Heart left ventricle (tissue), 16 donors: ENCODE data around the gene KIRREL3. TPM values are rescaled to one million over a fixed set of nuclear protein-coding genes. Genes with fewer than 3 reads are reported as not detected.

ENCODE experiments used
- ATAC-seq, 4 donors: fragments of 200-7000 bp; cut with Tn5 transposase; one replicate each; pipeline ENCODE4 v1.9.1; 2020 to 2022; ENCODE audit warnings: moderate library complexity in 4 of 4, mild to moderate bottlenecking in 3 of 4, moderate number of reproducible peaks in 1 of 4
- DNase-seq, 5 donors: peaks; one replicate each; pipeline ENCODE4 v3.0.0-alpha.2; 2020
- H3K27ac ChIP-seq, 12 donors: fragments of 200-600 bp; sonication (generic) in 4 of 12; one replicate each; pipeline versions ENCODE4 v1.5.0 to v1.8.0; 2016 to 2022; ENCODE audit warnings: mild to moderate bottlenecking in 2 of 12
- H3K27me3 ChIP-seq, 9 donors: fragments of 200-600 bp; sonication (generic) in 2 of 9; one replicate each; pipeline versions ENCODE4 v1.5.1 to v1.8.0; 2016 to 2022; ENCODE audit warnings: mild to moderate bottlenecking in 3 of 9
- H3K36me3 ChIP-seq, 9 donors: fragments of 200-600 bp; sonication (generic) in 2 of 9; one replicate each; pipeline versions ENCODE4 v1.5.0 to v1.8.0; 2018 to 2022; ENCODE audit warnings: mild to moderate bottlenecking in 2 of 9
- H3K4me1 ChIP-seq, 12 donors: fragments of 200-600 bp; sonication (generic) in 4 of 12; one replicate each; pipeline versions ENCODE4 v1.5.0 to v1.8.0; 2016 to 2022; ENCODE audit warnings: mild to moderate bottlenecking in 3 of 12
- H3K4me3 ChIP-seq, 12 donors: fragments of 200-600 bp; sonication (generic) in 4 of 12; one replicate each; pipeline versions ENCODE4 v1.5.0 to v1.8.0; 2017 to 2022; ENCODE audit warnings: mild to moderate bottlenecking in 9 of 12, moderate library complexity in 4 of 12
- H3K9me3 ChIP-seq, 12 donors: fragments of 200-600 bp; sonication (generic) in 4 of 12; one replicate each; pipeline versions ENCODE4 v1.5.0 to v1.8.0; 2016 to 2022; ENCODE audit warnings: mild to moderate bottlenecking in 1 of 12
- CTCF ChIP-seq, 12 donors: fragments of 200-600 bp; sonication (generic) in 4 of 12; IDR thresholded peaks; one replicate each; pipeline versions ENCODE4 v1.5.0 to v1.8.0; 2018 to 2022; ENCODE audit warnings: antibody characterized with exemption in 12 of 12, mild to moderate bottlenecking in 5 of 12
- POLR2A ChIP-seq, 2 donors: fragments of 450-650 bp; IDR thresholded peaks; one replicate each; pipeline ENCODE4 v1.6.1; 2017; ENCODE audit warnings: antibody characterized with exemption in 2 of 2, mild to moderate bottlenecking in 2 of 2, moderate library complexity in 2 of 2
- WGBS, 4 donors: extraction: QIAGEN DNeasy Blood & Tissue Kit in 2 of 4; methylation state at CpG; one replicate each; pipeline versions ENCODE4 v1.1.5 to v1.1.7; 2013 to 2018; 5-methylcytosine and 5-hydroxymethylcytosine counted together
- intact Hi-C, 10 donors: fragments of 100-400 bp; cut with DNase I; formaldehyde crosslinking; loops; one replicate each; pipeline versions ENCODE4 v1.11.1 to v1.14.2; 2022
- polyA plus RNA-seq, 2 donors: library from polyadenylated mRNA; stranded (reverse); fragments of 200-250 nt; gene quantifications; one replicate each; pipeline ENCODE4 v1.2.3, GENCODE V29; 2013
- total RNA-seq, 9 donors: library from RNA; depleted of rRNA in 2 of 9; stranded (reverse); fragments of >200 nt in 2 of 9; fragmentation: NEBNext Ultra II Directional in 3 of 9; extraction: Animal tissue kit (Norgen Biotek cat#: 25700) in 3 of 9; gene quantifications; one replicate each; pipeline versions ENCODE4 v1.1.0 to v1.2.4, GENCODE V29; 2016 to 2023
- donor health status: ischemic (EF 13 %, LVEDD 7.1; RV severe dilation, severe dysfunction).
- donor health status: healthy with polysubstance abuse.
- donor health status: DM: no; HTN: yes; CAD: no.
- donor health status: DM: no; HTN: no; CAD: no.
- donor health status: ischemic (EF 25% LVEDD 6.9; RV normal size, moderate dysfunction).
- donor health status: ischemic (EF 25% LVEDD 5.7; RV mildly dilated, moderate dysfunction).
- donor health status: healthy.
- donor health status: DM: yes; HTN: yes; CAD: no.
- donor health status: ischemic (EF 35%, LVEDD 5.7; RV mildly dilated, moderate dysfunction).
- donor health status: nonischemic (EF 11% LVEDD 7.7; RV severe dilation, severe dysfunction).
- donor health status: DM: yes; HTN: yes; CAD: no.
- donor health status: PGD.
- donor health status: ischemic (EF 29% LVEDD 5.4; RV normal size, mild dysfunction).
- donor health status: nonischemic (EF 23%, LVEDD 6.1; RV moderate dilation, normal function).

KIRREL3 gene
- total and polyA plus RNA-seq, 11 donors, result 0.08 to 1.3 (median 0.27) TPM

GRCh38 chr11:126747315-126747714 lies 253.3 kb downstream of the KIRREL3 start:
- Histone ChIP-seq H3K4me3 (no peak overlapping the region), H3K9me3 (peaks cover 0 to 8% (median 0%) of the 10 kb centered on the region in 12 donors), H3K36me3 (no peaks in the 10 kb centered on the region), H3K27ac (no peak overlapping the region), H3K4me1 (no peaks in the 10 kb centered on the region), H3K27me3 (peaks cover 0 to 16% (median 0%) of the 10 kb centered on the region in 9 donors)
- no peak for TF ChIP-seq CTCF (IDR thresholded peaks at IDR 0.05)
- TF ChIP-seq POLR2A (IDR thresholded peaks at IDR 0.05), result no peak
- intact Hi-C loops, result no loop called here
- DNase-seq, result no peak
- 84 to 93% (median 90%) methylated on average over 9 of the region's 9 CpGs for WGBS, 4 donors
- ATAC-seq, result no peak

DNA sequence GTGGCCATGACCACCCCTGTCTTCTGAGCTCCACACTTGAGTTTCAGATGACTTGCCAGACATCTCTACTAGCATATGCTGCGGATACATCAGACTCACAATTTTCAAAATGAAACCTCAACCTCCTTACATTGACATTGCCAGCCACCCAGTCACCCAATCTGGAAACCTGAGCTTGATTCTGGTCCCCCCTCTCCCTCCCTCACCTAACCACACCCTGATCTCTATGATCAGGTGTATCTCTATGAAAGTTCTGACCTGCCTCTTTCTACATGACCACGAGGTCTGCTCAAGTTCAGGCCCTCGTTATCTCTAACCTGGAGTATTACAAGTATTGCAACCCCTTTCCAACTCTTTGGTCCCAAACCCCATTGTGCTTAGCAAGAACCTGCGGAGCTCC lies 254.1 kb downstream of the KIRREL3 start:
- no peaks in the 10 kb centered on the region for H3K4me1 ChIP-seq
- DNase-seq (no peak), ATAC-seq (no peak)
- no peak overlapping the region for H3K27ac ChIP-seq
- intact Hi-C loops, result no loop called here
- H3K27me3 ChIP-seq, result peaks cover 0 to 16% (median 0%) of the 10 kb centered on the region in 9 donors
- no peaks in the 10 kb centered on the region for H3K36me3 ChIP-seq
- H3K9me3 ChIP-seq, result no peaks in the 10 kb centered on the region
- TF ChIP-seq POLR2A (IDR thresholded peaks at IDR 0.05), result no peak
- TF ChIP-seq CTCF (IDR thresholded peaks at IDR 0.05), result no peak
- no peak overlapping the region for H3K4me3 ChIP-seq
- 86 to 96% (median 90%) methylated on average over 4 of the region's 4 CpGs for WGBS, 4 donors

DNA sequence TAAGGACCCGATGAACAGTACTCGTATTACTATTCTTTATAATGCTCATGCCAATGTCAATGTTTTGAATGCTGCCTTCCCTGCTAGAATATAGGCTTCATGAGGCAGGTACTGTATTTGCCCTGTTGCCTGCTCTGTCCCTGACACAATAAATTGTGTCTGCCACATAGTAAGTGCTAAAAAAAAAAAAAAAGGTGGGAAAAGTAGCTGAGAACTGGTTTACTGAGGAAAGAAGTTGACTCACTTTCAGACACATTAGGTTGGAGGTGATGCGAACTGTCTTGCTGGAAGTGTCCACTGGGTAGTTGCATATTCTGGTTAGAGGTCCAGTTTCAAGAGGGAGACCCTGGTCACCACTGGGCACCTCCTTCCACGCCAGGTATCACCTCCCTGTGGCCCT lies 255.9 kb downstream of the KIRREL3 start:
- TF ChIP-seq CTCF (IDR thresholded peaks at IDR 0.05), result no peak
- TF ChIP-seq POLR2A (IDR thresholded peaks at IDR 0.05), result no peak
- H3K27ac ChIP-seq, result no peak overlapping the region
- no peaks in the 10 kb centered on the region for H3K9me3 ChIP-seq
- WGBS, 4 donors, result 77 to 84% (median 83%) methylated on average over 4 of the region's 4 CpGs
- ATAC-seq (no peak), DNase-seq (no peak)
- intact Hi-C loops, result no loop called here
- no peaks in the 10 kb centered on the region for H3K36me3 ChIP-seq
- peaks cover 0 to 16% (median 0%) of the 10 kb centered on the region in 9 donors for H3K27me3 ChIP-seq
- H3K4me1 ChIP-seq, result no peaks in the 10 kb centered on the region
- H3K4me3 ChIP-seq, result no peak overlapping the region

DNA sequence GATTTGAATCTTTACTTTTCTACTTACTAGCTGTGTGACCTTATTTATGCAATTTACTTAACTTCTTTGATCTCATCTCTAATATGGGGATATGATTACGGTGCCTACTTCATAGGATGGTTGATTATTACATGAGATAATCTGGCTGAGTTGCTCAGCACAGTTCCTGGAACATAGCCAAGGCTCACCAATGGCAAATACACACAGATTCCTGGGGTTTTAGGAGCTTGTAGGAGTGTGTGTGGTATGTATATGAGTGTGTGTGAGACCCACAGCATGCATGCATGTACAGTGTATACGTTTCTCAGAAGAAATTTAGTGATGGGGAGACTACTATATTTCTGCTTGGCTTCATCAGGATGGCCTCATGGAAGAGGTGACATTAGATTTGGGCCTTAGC lies 256.9 kb downstream of the KIRREL3 start:
- WGBS, 4 donors, result 66 to 83% (median 80%) methylated on average over 2 of the region's 2 CpGs
- Histone ChIP-seq H3K27ac (no peak overlapping the region), H3K9me3 (no peaks in the 10 kb centered on the region), H3K36me3 (no peaks in the 10 kb centered on the region), H3K4me3 (no peak overlapping the region), H3K4me1 (no peaks in the 10 kb centered on the region), H3K27me3 (peaks cover 0 to 16% (median 0%) of the 10 kb centered on the region in 9 donors)
- DNase-seq (no peak), ATAC-seq (no peak)
- TF ChIP-seq POLR2A (IDR thresholded peaks at IDR 0.05), result no peak
- TF ChIP-seq CTCF (IDR thresholded peaks at IDR 0.05), result no peak
- intact Hi-C loops, result no loop called here
